Measurements from ENCODE around the gene ANKRD39. TPM values are rescaled to one million over a fixed set of nuclear protein-coding genes. Genes with fewer than 3 reads are reported as not detected.

Gene ANKRD39
- total RNA-seq, 1 donor from 2014 or later: 9.8 TPM

DNA sequence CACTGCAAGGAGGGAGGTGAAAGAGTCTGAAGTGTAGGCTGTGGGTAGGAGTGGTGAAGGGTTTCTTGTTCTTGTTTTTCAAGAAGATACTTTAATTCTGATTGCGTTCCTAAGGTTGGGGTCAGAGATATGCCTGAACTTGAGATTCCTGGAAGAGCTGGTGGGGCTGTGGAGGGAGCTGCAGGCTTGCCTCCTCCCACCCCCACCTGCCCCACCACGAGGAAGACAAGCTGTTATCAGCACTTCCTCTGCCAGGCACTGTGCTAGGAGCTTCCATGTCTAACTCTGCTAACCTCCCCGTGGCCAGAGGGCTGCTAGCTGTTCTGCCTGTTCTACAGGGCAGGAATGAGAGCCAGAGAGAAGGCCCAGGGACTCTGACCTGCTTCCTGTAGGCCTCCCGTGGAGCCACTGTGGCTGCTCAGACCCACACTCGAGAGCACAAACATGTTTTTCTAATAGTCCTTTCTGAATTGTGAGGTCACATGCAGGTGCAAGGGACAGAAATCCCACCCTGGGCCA is 27.7 kb downstream of the ANKRD39 start:
- no peak for DNase-seq (ENCODE audit: low read depth, low spot score)

DNA sequence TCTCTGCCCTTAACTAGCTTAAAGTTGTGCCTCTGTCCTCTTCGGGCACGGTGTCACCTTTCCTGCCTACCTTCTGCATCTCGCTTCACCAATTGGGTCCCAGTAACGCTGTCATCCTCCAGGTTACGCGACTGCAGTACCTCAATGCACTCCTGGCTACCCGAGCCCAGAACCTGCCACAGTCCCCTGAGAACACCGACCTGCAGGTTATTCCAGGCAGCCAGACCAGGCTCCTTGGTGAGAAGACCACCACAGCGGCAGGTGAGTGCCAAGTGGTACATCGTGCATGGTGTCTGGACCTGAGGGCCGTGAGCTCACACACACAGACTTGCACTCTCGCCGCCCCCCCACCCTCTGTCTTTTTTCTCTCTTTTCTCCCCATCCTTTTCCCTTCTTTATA is 28.9 kb downstream of the ANKRD39 start:
- no peak for DNase-seq (ENCODE audit: low read depth, low spot score)

DNA sequence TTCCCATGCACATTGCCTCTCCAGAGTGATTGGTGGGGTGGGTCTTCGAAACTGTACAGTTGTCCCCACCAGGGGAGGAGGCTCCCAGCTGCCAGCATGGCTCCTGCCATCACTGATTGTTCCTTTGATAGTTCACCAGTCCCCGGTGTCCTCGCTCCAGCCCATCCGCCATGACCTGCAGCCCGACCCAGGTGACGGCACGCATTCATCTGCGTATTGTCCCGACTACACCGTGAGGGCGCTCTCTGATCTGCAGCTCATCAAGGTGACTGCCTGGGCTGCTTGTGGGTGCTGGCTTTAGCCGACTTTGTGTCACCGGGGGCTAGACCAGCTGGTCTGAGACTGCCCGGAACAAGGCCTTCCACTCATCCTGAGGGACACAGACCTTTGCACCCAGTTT is 29.4 kb downstream of the ANKRD39 start:
- no peak for DNase-seq (ENCODE audit: low read depth, low spot score)

DNA sequence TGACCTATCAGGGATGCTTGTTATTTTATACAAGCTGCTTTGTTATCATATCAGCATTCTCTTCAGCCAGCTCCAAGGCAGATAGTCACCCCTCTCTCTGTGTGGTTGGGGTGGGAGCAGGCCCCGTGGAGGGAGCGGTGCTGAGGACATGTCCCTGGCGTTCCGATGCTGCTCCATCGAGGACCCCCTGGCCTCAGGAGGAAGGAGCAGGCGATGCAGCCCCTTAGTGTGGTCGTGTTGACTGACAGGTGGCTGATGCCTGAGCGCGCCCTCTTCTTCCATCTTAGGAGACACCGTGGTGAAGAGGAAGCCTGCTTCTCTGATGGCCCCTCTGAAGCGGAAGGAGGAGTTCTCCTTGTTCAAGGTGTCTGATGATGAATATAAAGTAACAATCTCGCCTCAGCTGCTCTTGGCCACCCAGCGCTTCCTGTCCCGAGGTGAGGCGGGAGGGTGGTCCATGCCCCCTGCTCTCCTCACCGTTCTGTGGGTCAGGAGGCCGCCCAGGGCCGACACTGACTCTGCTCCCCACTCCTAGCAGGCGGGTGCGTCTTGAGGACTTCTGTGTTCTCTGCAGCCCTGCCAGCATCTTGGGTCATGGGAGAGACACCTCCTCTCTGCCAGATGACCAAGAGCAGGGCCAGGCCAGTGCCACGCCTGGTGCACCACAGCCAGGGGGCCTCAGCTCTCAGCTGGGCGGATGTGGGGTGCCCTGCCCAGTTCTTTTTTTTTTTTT is 31.1 kb downstream of the ANKRD39 start:
- no peak for DNase-seq (ENCODE audit: low read depth, low spot score)

DNA sequence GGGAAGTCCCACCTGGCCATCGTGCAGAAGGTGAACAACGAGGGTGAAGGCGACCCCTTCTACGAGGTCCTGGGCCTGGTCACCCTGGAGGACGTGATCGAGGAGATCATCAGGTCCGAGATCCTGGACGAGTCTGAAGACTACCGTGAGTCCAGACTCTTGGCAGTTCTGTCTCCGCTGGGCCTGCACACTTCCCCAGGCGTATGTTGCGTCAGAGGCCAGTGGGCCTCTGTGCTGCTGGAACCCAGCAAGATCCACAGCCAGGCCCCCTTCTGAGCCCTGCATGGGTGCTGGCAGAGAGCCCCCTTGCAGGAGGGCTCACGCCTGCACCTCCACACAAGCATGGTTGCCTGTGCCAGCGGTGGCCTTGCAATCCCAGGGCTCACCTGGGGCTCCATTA is 32.8 kb downstream of the ANKRD39 start:
- DNase-seq (ENCODE audit: low read depth, low spot score): no peak

DNA sequence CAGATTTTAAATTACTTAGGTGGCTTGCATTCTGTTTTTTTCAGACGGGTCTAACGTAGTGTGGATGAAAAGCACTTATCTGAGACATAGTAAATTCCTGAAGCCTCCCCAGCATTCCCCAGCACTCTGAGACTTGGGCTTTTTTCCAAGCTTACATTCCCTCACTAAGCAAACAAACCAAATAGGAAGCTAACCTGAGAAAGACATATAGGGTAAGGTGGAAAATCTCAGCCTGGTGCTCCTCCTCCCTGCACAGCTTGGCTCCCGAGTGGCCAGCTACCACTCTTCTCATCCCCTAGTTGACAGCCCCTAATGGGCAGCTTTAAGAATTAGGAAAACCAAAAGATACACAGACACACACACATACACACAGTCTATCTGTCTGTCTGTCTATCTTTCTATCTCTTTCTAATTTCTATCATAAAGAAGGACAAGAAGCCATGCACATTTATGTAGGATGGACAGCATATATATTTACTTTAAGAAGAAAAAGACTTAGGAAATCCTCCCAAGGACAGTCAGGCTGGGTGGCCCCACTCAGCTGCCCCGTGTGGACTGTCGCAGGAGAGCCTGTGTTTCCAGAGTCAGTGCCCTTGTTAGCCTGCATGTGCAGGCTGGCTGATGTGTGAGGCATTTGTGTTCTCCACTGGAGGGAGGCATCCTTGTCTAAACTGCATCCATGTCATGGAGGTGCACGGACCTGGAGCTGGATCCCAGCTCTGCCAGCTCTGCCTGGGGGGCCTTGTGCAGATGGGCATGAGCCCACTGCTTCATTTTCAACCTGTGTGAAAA is 33.5 kb downstream of the ANKRD39 start:
- DNase-seq (ENCODE audit: low read depth, low spot score): no peak

DNA sequence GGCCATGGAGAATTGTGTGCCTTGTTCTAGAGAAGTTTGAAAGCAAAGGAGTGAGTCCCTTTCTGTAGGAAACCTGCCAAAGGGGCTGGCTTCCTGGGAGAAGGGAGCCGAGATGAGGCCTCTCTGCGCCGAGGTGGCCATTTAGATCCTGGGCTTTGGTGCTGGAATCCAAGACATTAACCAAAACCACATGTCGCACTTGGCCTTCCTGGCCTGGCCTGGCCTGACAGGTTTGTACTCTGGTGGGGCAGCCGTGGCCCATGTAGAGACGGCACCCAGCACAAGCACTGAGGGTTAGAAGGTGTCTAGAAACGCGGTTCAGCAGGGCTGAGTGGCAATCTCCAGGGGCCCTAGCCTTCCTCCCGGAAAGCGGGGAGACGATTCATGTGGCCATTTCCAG is 34.6 kb downstream of the ANKRD39 start:
- no peak for DNase-seq (ENCODE audit: low read depth, low spot score)

DNA sequence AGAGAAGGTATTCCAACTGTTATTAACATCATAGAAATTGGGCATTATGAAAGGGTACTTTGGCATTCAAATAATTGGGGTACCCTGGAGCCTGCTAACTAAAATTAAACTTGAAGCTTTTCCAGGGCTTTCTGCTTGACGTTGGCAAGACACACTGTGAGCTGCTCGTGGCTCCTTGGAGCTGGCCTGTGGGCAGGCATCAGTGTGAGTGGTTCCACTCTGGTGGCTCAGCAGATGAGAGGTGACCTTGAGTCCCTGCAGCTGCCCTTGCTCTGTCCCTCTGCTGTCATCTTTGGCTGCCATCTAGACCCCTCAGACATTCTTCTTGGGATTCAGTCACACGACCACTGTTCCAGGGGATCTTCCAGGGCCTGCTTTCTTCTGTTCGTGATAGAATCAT is 35.0 kb downstream of the ANKRD39 start:
- DNase-seq (ENCODE audit: low read depth, low spot score): no peak

DNA sequence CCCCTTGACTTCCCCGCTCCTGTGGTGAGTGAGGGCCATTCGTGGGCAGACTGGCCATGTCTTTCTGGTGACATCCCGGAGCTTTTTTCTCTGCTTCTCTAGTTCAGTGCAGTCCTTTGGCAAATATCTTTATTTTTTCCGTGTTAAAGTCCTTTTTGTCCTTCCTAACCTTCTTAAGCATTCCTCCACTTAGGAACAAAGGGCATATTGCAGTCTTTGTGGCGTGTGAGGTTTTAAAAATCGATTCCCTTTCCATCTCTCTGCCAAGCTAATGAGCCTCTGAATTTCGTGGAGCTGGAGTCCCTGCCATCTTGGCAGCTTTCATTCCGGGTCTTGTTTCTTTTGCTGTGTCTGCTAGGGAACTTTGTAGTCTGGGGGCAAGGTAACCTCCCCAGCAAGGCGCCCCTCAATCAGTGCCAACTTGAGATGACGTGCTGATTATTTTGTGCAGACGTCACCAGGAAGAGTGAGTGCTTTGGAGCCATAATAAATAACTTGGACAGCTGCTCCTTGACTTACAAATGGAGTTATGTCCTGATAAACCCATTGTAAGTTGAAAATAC is 36.6 kb downstream of the ANKRD39 start:
- DNase-seq (ENCODE audit: low read depth, low spot score): no peak

DNA sequence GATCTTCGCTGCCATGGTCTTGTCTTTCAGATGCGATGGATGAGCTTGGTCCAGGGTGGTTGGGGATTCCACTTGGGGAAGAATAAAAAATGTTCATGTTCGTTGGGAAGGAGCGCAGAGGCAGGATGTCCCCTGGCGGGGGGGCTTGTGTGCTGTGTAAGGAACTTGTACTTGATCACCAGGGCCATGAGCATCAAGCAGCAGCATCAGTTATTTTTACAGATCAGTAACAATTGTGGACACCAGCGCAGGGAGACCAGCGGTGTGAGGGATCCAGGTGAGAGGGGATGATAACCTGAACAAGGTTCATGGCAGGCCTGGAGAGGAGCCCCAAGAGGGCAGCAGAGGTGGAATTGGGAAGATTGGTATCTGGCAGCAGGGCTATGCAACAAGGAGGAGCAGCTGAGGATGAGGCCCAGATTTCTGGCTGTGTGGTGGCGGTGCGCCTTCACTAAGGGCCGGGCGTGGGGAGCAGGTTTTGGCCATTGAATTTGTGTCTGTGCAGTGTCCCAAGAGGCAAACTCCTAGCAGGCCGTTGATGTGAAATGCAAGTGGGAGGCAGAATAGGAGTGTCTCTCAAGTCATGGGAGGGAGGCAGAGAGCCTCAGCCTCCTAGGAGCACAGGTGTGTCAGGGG is 37.8 kb downstream of the ANKRD39 start:
- DNase-seq (ENCODE audit: low read depth, low spot score): no peak

DNA sequence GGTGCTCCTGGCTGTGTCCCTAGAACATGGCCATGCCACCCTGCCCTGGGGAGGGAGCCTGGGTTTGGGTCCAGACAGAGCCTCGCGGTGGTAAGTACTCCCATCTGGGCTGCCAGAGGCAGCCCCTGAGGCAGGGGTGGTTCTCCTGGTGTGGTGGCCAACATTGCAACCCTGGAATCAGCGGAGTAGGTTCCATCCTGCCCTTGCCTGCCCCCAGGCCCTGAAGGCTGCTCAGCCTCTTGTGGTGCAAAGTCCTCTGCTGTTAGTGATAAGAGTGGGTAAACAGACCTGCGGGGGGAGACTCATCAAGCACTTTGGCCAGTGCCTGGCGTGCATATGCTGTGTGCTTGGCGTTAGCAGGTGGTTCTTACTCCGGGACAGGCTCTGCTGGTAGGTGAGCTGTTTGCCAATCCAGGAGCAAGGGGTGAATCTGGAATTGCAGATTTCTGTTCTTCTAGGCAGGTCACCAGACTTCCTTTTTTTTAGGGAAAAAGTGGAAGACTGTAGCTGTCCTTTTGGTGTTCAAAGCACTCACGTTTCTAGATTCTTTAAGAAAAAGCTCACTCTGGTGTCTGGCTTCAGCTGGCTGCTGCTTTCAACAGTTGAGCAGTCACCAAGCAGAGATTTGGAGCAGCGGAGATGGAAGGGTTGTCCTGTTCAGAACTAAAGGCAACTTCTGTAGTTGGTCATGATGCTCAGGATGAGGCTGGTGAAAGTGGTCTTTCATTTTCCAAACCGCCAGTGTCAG is 38.5 kb downstream of the ANKRD39 start:
- DNase-seq (ENCODE audit: low read depth, low spot score): no peak

DNA sequence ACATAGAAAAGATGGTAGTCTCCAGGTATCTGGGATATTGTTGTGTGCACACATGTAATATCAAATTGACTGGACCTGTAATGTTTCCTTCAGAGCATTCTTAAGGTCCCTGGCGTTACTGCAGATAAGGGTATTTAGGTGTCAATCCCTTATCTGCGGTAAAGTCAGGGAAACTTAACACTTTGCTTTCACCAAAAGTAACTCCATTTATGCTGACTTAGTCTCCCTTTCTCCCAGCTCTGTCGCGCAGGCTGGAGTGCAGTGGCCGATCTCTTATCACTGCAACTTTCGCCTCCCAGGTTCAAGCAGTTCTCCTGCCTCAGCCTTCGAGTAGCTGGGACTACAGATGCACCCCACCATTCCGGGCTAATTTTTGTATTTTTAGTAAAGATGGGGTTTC is 39.9 kb downstream of the ANKRD39 start:
- DNase-seq (ENCODE audit: low read depth, low spot score): no peak

DNA sequence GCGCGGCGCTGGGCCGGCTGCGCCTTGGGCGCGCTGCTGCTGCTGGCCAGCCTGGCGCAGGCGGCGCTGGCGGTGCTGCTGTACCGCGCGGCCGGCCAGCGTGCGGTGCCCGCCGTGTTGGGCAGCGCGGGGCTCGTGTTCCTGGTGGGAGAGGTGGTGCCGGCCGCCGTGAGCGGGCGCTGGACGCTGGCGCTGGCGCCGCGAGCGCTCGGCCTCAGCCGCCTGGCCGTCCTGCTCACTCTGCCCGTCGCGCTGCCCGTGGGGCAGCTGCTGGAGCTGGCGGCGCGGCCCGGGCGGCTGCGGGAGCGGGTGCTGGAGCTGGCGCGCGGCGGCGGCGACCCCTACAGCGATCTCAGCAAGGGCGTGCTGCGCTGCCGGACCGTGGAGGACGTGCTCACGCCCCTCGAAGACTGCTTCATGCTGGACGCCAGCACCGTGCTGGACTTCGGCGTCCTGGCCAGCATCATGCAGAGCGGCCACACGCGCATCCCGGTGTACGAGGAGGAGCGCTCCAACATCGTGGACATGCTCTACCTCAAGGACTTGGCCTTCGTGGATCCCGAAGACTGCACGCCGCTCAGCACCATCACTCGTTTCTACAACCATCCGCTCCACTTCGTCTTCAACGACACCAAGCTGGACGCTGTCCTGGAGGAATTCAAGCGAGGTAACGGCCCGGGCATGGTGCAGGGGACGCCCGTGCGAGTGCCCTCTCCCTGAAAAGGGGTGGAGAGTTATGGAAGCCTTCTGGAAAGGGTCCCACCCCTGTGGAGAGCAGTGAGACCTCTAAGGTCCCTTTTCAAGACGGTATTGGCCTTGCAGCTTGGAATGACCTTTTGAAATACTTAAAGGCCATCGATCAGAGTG is 40.7 kb downstream of the ANKRD39 start:
- DNase-seq (ENCODE audit: low read depth, low spot score): no peak

DNA sequence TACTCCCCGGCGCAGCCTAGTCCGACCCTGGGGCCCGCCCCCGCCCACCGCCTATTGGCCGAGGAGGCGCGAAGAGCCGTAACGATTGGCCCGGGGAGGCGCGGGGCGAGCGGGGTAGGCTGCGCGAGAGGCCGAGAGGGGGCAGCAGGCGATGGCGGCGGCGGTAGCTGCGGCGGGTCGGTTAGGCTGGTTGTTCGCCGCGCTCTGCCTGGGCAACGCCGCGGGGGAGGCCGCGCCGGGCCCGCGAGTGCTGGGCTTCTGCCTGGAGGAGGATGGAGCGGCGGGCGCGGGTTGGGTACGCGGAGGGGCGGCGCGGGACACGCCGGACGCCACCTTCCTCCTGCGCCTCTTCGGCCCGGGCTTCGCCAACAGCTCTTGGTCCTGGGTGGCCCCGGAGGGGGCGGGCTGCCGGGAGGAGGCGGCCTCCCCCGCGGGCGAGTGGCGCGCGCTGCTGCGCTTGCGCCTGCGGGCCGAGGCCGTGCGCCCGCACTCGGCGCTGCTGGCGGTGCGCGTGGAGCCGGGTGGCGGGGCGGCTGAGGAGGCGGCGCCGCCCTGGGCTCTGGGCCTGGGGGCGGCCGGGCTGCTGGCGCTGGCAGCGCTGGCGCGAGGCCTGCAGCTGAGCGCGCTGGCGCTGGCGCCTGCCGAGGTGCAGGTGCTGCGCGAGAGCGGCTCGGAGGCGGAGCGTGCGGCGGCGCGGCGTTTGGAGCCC is 41.5 kb downstream of the ANKRD39 start, which contains the start of gene CNNM3:
TSS of gene CNNM3 (plus strand) at position 142 of the 709 bp plus-strand sequence. CDS start at position 152, 10 bp downstream.
- DNase-seq (ENCODE audit: low read depth, low spot score): peak; percentile 69

DNA sequence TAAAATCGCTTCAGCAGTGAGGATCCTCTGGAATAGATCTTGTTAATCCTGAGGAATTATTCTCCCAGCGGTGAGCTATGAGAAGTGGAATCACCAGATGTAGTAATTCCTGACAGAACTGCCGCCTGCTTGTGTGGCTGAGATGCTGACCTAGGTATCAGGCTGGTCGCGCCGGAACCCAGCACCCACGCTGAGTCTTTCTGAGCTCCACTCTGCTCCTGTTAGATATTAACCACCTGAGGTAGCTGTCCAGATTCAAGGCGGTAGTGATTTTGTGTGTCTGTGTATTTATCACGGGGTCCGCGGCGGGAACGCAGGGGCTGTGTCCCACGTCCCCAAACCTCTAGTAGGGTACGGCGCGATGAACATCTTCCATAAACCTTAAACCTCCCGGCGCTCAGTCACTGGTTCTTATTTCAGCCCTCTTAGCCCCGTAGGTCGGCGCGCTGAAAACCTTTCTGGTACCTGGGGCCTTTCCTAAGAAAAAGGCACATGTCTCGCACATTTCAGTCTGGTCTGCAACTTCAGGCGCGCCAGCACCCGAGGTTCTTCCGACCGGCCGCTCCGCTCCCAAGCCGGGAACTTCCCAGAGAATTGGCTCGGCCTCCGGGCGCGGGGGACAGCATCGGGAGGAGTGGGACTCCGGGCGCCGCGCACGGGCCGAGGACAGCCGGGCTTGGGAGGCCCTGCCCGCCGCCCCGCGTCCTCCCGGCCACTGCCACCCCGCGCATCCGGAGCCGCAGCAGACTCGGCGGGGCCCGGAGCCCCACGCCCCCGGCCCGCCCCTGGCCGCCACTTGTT is 42.3 kb downstream of the ANKRD39 start:
- DNase-seq (ENCODE audit: low read depth, low spot score): no peak

DNA sequence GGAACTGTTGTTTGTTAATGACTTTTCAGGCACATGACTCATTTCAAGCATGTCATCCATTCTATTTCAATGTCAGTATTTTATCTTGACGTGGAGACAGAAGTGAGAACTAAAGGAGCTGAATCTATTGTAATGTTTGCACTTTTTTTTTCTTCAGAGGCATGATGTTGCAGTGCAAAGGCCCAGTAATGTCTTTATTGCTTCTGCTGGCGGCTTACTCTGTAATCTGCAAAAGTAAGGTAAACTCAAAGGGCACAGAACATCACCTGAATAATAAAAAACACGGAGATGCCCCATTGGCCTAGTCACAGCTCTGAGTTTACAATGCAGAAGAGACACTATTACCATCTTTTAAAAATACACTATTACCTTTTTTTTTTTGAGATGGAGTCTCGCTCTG is 44.2 kb downstream of the ANKRD39 start:
- no peak for DNase-seq (ENCODE audit: low read depth, low spot score)

DNA sequence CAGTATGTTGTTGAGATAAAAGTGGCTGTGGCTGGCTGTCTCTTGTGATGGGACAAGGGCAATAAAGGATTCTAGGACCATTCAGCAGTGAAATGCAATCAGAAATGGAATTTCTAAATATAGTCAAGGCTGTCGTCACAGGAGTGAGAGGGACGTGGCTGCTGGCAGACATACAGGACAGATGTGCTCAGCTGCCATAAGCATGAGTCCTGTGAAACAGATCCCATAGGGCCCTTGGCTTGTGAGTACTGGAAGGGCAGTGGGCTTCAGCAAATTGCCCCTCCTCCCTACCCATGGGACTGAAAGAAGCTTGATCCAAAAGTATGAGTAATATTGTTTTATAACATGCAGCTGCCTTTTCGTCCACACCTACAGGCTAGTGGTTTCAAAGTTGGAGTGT is 45.9 kb downstream of the ANKRD39 start:
- no peak for DNase-seq (ENCODE audit: low read depth, low spot score)

DNA sequence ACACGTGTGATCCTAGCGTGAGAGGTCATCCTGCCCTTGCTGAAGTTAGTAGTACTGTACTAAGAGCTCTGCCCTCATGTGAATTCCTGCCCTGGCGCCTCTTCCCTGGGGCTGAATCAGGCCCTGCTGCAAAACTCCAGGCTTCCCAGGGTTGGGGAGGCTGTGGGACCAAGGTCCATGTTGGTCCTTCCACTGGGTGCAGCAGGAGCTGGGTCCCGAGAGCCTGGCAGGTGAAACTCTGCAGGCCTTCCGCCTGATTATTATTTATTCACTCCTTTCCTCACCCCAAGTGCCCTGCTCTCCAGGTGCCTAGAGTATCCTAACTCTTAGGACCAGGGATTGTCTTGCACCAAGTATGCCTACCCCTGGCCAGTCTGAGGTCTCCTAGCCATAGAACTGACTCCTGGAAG is 47.0 kb downstream of the ANKRD39 start:
- no peak for DNase-seq (ENCODE audit: low read depth, low spot score)
